Measurements from ENCODE around the gene UIMC1.
"Not testable (repeated sequence)": the region's sequence is repeated elsewhere in the genome, so short reads cannot be mapped to it uniquely, and the experiment has no call there.

UIMC1 gene

GRCh38 chr5:177006265-177006972 lies at the start of gene UIMC1:
Gene UIMC1 (minus strand): TSS chr5:177006779. CDS start chr5:176982615, 24,164 bp downstream.
- peak; percentile 61 for DNase-seq

- no peak for DNase-seq
Measured at GRCh38 chr5:177049285-177049684, 42.7 kb upstream of the UIMC1 start.

- DNase-seq = not testable (repeated sequence)
Measured at GRCh38 chr5:177048531-177048930, 42.0 kb upstream of the UIMC1 start.

- DNase-seq = no peak
Measured at GRCh38 chr5:177045631-177046030, 39.1 kb upstream of the UIMC1 start.

GRCh38 chr5:177044641-177045040 lies 38.1 kb upstream of the UIMC1 start:
- no peak for DNase-seq

GRCh38 chr5:177043958-177044357 lies 37.4 kb upstream of the UIMC1 start:
- DNase-seq = no peak

- DNase-seq = no peak
Measured at GRCh38 chr5:177043114-177043513, 36.5 kb upstream of the UIMC1 start.

- DNase-seq = no peak
Measured at GRCh38 chr5:177041936-177042335, 35.4 kb upstream of the UIMC1 start.

GRCh38 chr5:177040814-177041420 lies 34.3 kb upstream of the UIMC1 start:
- peak; percentile 54 for DNase-seq

GRCh38 chr5:177036921-177037320 lies 30.3 kb upstream of the UIMC1 start:
- no peak for DNase-seq

GRCh38 chr5:177036443-177036842 lies 29.9 kb upstream of the UIMC1 start:
- DNase-seq = no peak

GRCh38 chr5:177035976-177036375 lies 29.4 kb upstream of the UIMC1 start:
- DNase-seq = no peak

GRCh38 chr5:177029498-177029897 lies 22.9 kb upstream of the UIMC1 start:
- no peak for DNase-seq

- DNase-seq = no peak
Measured at GRCh38 chr5:177027665-177028064, 21.1 kb upstream of the UIMC1 start.

GRCh38 chr5:177025101-177025601 lies 18.6 kb upstream of the UIMC1 start:
- peak; percentile 5 for DNase-seq

- DNase-seq = no peak
Measured at GRCh38 chr5:177024559-177024958, 18.0 kb upstream of the UIMC1 start.

GRCh38 chr5:177023303-177023664 lies 16.7 kb upstream of the UIMC1 start:
- no peak for DNase-seq

- DNase-seq = peak; percentile 65
Measured at GRCh38 chr5:177022386-177023302, 16.1 kb upstream of the UIMC1 start, which contains the start of gene ZNF346. Gene ZNF346 (plus strand): TSS chr5:177022696. CDS start chr5:177022739, 43 bp downstream.

GRCh38 chr5:177020033-177020432 lies 13.5 kb upstream of the UIMC1 start:
- no peak for DNase-seq

- DNase-seq = no peak
Measured at GRCh38 chr5:177018341-177018740, 11.8 kb upstream of the UIMC1 start.

GRCh38 chr5:177015156-177015555 lies 8.6 kb upstream of the UIMC1 start:
- no peak for DNase-seq

- DNase-seq = no peak
Measured at GRCh38 chr5:177010153-177010552, 3.6 kb upstream of the UIMC1 start.

GRCh38 chr5:177008716-177009115 lies 2.1 kb upstream of the UIMC1 start:
- no peak for DNase-seq
